AML-193 (cell line): ENCODE results near the gene AREG.
A peak's percentile ranks its signal among the peaks of the same experiment; 100 is the strongest.
"Not testable (repeated sequence)": the region's sequence is repeated elsewhere in the genome, so short reads cannot be mapped to it uniquely, and the experiment has no call there.

Source experiments
- DNase-seq, 2 experiments: peaks; one replicate each; lab custom pipeline; 2025; lab: John Stamatoyannopoulos, UW

The AREG gene, protein sequence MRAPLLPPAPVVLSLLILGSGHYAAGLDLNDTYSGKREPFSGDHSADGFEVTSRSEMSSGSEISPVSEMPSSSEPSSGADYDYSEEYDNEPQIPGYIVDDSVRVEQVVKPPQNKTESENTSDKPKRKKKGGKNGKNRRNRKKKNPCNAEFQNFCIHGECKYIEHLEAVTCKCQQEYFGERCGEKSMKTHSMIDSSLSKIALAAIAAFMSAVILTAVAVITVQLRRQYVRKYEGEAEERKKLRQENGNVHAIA

DNA sequence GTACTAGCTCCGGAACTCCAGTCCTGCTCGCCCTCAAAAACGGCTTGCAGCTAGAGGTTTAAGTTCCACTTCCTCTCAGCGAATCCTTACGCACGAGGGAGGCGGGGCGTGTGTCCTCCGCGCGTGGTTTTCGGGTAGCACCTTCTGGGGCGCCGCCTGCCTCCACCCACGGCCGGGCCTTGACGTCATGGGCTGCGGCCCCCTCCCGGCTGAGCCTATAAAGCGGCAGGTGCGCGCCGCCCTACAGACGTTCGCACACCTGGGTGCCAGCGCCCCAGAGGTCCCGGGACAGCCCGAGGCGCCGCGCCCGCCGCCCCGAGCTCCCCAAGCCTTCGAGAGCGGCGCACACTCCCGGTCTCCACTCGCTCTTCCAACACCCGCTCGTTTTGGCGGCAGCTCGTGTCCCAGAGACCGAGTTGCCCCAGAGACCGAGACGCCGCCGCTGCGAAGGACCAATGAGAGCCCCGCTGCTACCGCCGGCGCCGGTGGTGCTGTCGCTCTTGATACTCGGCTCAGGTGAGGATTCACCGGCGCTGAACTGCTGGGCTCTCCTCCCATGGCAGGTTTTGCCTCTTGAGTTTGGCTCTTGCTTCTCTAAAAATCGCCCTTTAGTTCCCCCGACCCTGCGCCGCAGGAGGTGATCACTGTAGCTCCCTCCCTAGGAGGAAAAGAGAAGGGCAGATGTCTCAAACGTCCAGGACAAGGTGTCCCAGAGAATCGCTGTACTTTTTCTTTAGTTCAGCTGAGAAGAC lies at the start of gene AREG:
AREG (plus strand) TSS at position 246 of the 752 bp plus-strand sequence; CDS start at position 456, 210 bp downstream.
- peak; percentile 72 to 75 for DNase-seq

- DNase-seq = no peak
Observed at GRCh38 chr4:74395633-74396032, 49.3 kb upstream of the AREG start.

GRCh38 chr4:74397748-74398426 lies 47.0 kb upstream of the AREG start:
- DNase-seq = peak; percentile 41 to 52

DNA sequence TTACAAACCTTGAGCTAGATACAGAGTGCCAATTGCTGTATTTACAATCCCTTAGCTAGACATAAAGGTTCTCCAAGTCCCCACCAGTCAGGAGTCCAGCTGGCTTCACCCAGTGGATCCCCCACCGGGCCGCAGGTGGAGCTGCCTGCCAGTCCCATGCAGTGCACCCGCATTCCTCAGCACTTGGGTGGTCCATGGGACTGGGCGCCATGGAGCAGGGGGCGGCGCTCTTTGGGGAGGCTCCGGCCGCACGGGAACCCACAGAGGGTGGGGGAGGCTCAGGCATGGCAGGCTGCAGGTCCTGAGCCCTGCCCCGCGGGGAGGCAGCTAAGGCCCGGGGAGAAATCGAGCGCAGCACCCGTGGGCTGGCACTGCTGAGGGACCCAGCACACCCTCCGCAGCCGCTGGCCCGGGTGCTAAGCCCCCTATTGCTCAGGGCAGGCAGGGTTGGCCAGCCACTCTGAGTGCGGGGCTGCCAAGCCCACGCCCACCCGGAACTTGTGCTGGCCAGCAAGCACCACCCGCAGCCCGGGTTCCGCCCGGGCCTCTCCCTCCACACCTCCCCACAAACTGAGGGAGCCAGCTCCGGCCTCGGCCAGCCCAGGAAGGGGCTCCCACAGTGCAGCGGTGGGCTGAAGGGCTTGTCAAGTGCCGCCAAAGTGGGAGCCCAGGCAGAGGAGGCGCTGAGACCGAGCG lies 45.9 kb upstream of the AREG start:
- not testable (repeated sequence) for DNase-seq

DNA sequence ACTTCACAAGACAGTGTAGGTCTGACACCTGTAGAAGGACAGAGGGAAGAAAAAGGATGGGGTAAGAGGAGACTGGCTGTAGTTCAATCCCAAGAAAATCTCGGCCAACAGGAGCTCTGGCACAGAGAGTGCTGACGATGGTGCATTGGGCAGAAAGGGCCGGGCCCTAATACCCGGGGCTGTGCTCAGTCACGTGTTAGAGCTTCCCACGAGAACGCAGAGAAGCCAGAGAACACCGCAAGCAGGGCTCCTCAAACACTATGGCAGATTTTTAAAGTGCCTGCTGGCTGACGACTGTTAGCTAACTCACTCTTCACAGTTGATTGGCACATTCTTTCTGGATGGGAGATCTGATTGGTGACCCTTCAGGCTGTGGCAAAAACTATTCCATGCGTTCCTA lies 44.5 kb upstream of the AREG start:
- DNase-seq = no peak

GRCh38 chr4:74402692-74403456 lies 42.1 kb upstream of the AREG start:
- peak in 1 of 2 experiments; percentile 3 for DNase-seq

DNA sequence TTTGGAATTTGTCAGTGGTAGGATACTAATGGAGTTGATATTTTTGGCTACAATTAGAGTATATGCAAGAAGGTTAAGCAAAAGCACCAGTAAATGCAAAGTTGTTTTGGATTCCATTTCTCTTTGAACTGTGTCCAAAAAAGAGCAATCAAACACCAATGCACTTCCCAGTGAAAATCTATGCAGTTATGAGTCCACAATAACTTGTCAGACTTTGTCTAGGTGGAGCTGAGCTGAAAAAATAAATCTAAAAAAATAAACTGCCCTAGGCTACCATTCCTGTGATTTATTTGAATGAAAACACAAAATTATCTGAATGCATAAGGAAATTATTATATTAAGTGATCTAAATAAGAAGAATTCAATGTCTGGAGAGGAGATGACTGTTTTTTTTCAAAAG lies 37.0 kb upstream of the AREG start:
- DNase-seq = no peak

DNA sequence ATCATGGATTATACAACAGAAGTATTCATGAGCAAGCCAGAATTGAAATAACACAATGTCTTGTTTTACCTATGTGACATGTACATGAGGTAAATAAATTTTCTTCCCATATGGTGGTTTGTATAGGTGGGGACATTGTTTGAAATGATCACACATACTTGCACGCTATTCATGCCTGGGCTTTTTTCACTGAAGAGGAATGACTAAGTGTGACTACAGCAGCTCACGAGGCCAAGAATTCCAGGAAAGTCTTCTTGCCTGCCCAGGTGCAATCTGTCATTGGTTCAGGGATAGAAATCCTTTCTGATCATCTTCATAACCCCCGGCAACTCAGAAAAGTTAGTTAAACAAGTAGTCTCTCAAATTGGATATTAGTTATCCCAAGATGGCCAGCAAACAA lies 36.3 kb upstream of the AREG start:
- no peak for DNase-seq

DNA sequence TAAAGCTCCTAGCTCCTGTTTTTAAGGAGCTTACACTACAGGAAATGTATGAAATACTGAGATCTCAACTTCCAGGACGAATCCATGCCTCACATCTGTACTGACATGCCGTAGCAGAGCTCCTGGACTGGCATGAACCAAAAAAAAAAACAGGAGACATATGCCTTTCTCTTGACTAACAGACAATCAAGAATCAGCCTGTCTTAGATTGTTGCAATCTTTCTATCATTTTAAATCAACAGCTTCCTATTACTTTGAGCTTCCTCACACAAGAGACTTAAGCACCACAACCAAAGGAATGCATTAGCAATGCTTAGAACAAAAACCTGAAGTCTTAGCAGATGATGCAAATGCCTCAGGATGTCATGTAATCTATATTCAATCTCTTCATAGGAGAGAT lies 34.7 kb upstream of the AREG start:
- DNase-seq = no peak

DNA sequence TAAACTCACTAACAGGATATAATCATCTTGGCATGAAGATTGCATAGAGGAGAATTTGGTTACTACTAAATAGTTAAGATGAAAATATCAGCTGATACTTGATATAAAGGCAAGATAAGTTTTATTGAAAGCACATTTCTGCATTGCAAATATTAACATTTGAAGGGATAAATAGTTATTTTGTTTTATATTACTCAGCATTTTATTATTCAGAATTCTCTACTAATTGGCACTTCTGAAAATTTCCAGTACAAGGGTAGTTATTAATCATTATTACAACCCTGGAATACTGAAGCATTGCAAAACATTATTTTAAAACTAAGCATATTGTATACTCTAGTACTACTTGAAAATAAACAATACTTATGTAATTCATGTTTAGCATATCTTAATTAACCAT lies 32.7 kb upstream of the AREG start:
- DNase-seq = no peak

- DNase-seq = no peak
Observed at GRCh38 chr4:74413265-74413664, 31.7 kb upstream of the AREG start.

GRCh38 chr4:74414149-74414809 lies 30.7 kb upstream of the AREG start:
- DNase-seq = no peak

DNA sequence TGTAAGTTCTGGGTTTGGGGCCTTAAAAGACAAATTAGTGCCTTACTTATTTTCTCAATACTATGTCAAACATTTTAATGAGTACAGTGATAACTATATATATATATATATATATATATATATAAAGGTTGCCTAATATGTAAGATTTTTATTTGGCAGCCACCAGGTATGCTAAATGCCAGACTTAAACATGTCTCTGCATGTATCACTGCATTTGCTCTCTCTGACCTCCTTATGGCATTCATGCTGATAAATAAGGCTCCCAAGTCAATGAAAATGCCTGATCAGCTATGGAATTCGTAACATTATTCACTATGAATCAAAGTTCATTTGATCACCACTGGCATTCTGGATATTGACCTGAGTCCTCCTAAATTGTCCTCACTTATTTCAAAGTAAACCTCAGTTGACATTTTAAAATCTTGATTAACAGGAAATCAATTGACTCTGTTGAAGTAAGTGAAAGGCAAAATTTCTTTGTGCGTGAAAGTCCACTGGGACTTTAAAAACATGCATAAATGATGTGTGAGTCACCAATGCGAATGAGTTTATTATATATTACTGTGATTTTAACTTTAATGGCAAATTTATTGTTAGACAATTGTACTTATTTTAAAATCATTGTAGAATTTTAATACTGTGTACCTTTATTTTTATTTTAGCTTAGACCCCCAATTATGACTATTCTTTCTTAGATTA lies 29.2 kb upstream of the AREG start:
- DNase-seq = no peak

DNA sequence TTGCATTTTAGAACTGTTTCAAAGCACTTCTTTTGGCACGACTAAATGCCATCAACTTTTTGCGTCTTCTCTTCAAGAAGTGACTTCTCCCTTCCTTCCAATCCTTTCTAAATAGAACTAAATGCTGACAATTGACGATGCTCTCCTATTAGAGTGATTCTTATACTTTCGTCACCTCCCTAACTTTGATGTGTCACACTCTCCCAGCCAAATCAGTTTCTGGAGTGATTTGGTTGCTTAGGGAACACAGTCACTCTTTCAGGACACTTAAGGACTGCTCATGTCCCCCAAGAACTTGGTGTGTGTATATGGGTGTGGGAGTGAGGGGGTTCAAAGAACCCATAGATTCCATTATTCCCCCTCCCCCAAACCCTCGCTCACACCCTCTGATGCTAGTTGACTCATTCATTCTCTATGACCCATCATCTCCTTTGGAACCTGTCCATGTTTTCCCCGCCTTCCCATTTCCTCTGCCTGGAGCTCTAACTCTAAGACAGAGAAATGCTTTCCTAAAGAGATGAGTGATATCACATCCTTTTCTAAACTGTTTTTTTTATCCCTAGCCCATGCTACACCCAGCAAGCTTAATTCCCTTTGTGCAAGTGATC lies 26.8 kb upstream of the AREG start:
- no peak for DNase-seq

GRCh38 chr4:74420863-74421262 lies 24.1 kb upstream of the AREG start:
- no peak for DNase-seq

DNA sequence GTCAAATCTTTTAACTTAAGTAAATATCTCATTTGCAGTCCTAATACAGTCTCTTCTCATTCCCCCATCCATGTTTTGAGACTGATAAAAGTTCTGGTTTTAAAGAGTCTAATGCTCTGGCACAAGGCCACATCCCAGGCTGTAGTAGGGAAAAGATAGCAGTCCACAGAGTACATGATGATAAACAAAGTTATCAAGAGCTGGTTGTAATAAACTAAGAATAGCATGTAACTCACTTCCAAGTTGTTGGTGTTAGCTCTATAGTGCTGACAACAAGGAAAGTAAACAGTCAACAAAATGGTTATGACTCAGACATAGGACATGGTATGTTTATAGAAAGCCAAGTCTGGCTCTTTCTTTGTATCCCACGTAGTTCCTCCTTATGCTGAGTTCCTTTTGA lies 21.8 kb upstream of the AREG start:
- no peak for DNase-seq

- DNase-seq = no peak
Observed at GRCh38 chr4:74424111-74424510, 20.8 kb upstream of the AREG start.

DNA sequence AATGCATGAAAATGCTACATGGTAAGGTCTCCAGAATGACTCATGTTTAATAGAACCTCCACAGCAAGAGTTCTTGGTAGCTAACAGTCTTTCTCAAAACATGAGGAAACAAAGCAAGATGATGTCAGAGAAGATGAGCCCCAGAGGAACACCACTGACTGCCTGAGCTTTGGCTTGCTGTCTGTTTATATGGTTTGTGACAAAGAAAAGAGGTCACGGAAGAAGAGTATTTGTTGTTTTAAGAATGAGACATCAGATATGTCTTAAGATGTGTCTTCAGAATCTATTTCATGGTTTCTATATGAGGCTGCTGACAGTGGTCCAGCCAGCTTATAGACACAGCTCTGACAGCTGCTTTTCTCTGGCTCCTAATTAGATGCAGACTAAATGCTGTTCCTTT lies 18.8 kb upstream of the AREG start:
- no peak for DNase-seq

- DNase-seq = no peak
Observed at GRCh38 chr4:74428276-74428675, 16.7 kb upstream of the AREG start.
